A549 treated with CpdA at 1 μM for 4 hours (cell line): ENCODE data around the gene OR6B3. TPM values are rescaled to one million over a fixed set of nuclear protein-coding genes. Genes with fewer than 3 reads are reported as not detected.

Source experiments
- total RNA-seq: library from RNA; stranded (reverse); fragments of 200-300 nt; extraction: Qiagen RNA extraction; gene quantifications from 5 replicates; pipeline ENCODE4 v1.2.3, GENCODE V29; 2022; ENCODE audit warnings: low read depth

The OR6B3 gene
- not detected in 5 replicates for total RNA-seq

GRCh38 chr2:240053173-240054155, at the start of gene OR6B3:
OR6B3 (minus strand) TSS chr2:240053521.

GRCh38 chr2:240030379-240031094, 22.8 kb downstream of the OR6B3 start, which contains the start of gene OR6B2:
OR6B2 (minus strand) TSS chr2:240030429; CDS start chr2:240030429, 0 bp downstream.

Other genes starting within 250 kb of the OR6B3 start
- gene NDUFA10, start 28.2 kb downstream of the OR6B3 start, total RNA-seq: 121 to 151 TPM (median 132 TPM) in 5 replicates
- gene OR6B2, start 23.1 kb downstream of the OR6B3 start, total RNA-seq: not detected in 5 replicates
- gene COPS9, start 82.8 kb upstream of the OR6B3 start, total RNA-seq: 239 to 305 TPM (median 293 TPM) in 5 replicates
- not detected in 5 replicates for gene OTOS, start 87.1 kb upstream of the OR6B3 start, total RNA-seq